HCT116 (cell line): ENCODE results near the gene ENPP3. TPM values are rescaled to one million over a fixed set of nuclear protein-coding genes. Genes with fewer than 3 reads are reported as not detected.

Source experiments
- ATAC-seq: fragments of 200-7000 bp; cut with Tn5 transposase; 2 replicates; pipeline ENCODE4 v1.9.1; 2020; ENCODE audit warnings: mild to moderate bottlenecking, moderate library complexity
- BruUV-seq: library from RNA; stranded (reverse); fragments of 400-500 nt; replicated peaks from 2 replicates; lab custom pipeline; 2021; lab: Mats Ljungman, UMichigan
- CTCF ChIA-PET: fragments of 300-600 bp; sonication (Branson Sonifier 250); formaldehyde crosslinking; loops from one replicate; lab custom pipeline; 2021; ENCODE audit warnings: antibody characterized with exemption; lab: Charles Lee
- POLR2A ChIA-PET: fragments of 300-600, 350-600 bp; sonication (Branson Sonifier 250); formaldehyde crosslinking; loops from one replicate; lab custom pipeline; 2021; ENCODE audit warnings: antibody characterized with exemption; lab: Charles Lee
- RAD21 ChIA-PET, 2 experiments: fragments of 300-600 bp; sonication (Branson Sonifier 250); formaldehyde crosslinking; loops; one replicate each; lab custom pipeline; 2023; ENCODE audit warnings: low total read pairs in 2 of 2; ENCODE audit not compliant: uncharacterized antibody in 2 of 2, unreplicated experiment in 2 of 2, low non-redundant PET in 1 of 2; lab: Charles Lee
- DNase-seq: peaks from one replicate; pipeline ENCODE4 v3.0.0-alpha.2; 2010; ENCODE audit warnings: low read depth, low spot score
- H2AFZ ChIP-seq: fragments of 200-600 bp; shearing (Covaris generic), sonication (generic); 2 replicates; pipeline ENCODE4 v1.6.1; 2017; ENCODE audit warnings: low read depth, mixed run types, mixed read lengths, antibody characterized with exemption, low read length; ENCODE audit not compliant: poor library complexity, severe bottlenecking
- H3K27ac ChIP-seq: 2 replicates; pipeline ENCODE4 v1.5.1; 2012; ENCODE audit warnings: low read depth, low read length
- H3K27me3 ChIP-seq: fragments of 200-600 bp; sonication (generic); 2 replicates; pipeline ENCODE4 v1.6.1; 2016; ENCODE audit warnings: mixed run types, low read length, mixed read lengths; ENCODE audit not compliant: insufficient read depth
- H3K36me3 ChIP-seq, 2 experiments: fragments of 200-500 bp in 1 of 2; fragments of 200-600 bp in 1 of 2; sonication (Bioruptor generic) in 1 of 2; sonication (generic) in 1 of 2; 2 replicates each; pipeline versions ENCODE4 v1.5.1 to v1.6.1; 2014 to 2016; ENCODE audit warnings: low read length in 2 of 2, inconsistent platforms in 1 of 2, mixed read lengths in 1 of 2, mixed run types in 1 of 2; ENCODE audit not compliant: insufficient read depth in 2 of 2, control insufficient read depth in 1 of 2
- H3K4me1 ChIP-seq, 2 experiments: fragments of 200-600 bp in 1 of 2; sonication (generic) in 1 of 2; 2 replicates each; pipeline versions ENCODE4 v1.5.1 to v1.6.1; 2012 to 2017; ENCODE audit warnings: low read length in 2 of 2, inconsistent platforms in 1 of 2, mild to moderate bottlenecking in 1 of 2, mixed read lengths in 1 of 2, mixed run types in 1 of 2, moderate library complexity in 1 of 2; ENCODE audit not compliant: insufficient read depth in 2 of 2, control insufficient read depth in 1 of 2
- H3K4me2 ChIP-seq: fragments of 200-600 bp; sonication (generic); 2 replicates; pipeline ENCODE4 v1.6.1; 2017; ENCODE audit warnings: mixed run types, low read length, mixed read lengths
- H3K4me3 ChIP-seq, 2 experiments: fragments of 200-600 bp in 1 of 2; sonication (generic) in 1 of 2; replicated peaks in 1 of 2; 2 replicates each; pipeline ENCODE4 v1.5.1; 2011 to 2016; ENCODE audit warnings: low read length in 2 of 2, control low read depth in 1 of 2, low read depth in 1 of 2, mild to moderate bottlenecking in 1 of 2, mixed read lengths in 1 of 2, mixed run types in 1 of 2
- H3K79me2 ChIP-seq: fragments of 200-600 bp; sonication (generic); 2 replicates; pipeline ENCODE4 v1.6.1; 2017; ENCODE audit warnings: mild to moderate bottlenecking, mixed run types, low read length, moderate library complexity, mixed read lengths; ENCODE audit not compliant: insufficient read depth
- H3K9ac ChIP-seq: fragments of 200-600 bp; sonication (generic); 2 replicates; pipeline ENCODE4 v1.6.1; 2016; ENCODE audit warnings: low read length, mixed read lengths
- H3K9me2 ChIP-seq: fragments of 200-600 bp; sonication (generic), shearing (Covaris generic); 2 replicates; pipeline ENCODE4 v1.6.1; 2017; ENCODE audit warnings: mixed run types, mild to moderate bottlenecking, moderate library complexity; ENCODE audit not compliant: insufficient read depth
- H3K9me3 ChIP-seq, 2 experiments: fragments of 200-500 bp in 1 of 2; fragments of 200-600 bp in 1 of 2; sonication (Bioruptor generic) in 1 of 2; sonication (generic) in 1 of 2; 2 replicates each; pipeline ENCODE4 v1.6.1; 2014 to 2017; ENCODE audit warnings: low read length in 2 of 2, mixed read lengths in 2 of 2, inconsistent platforms in 1 of 2, low read depth in 1 of 2, mild to moderate bottlenecking in 1 of 2, mixed run types in 1 of 2, moderate library complexity in 1 of 2; ENCODE audit not compliant: control insufficient read depth in 1 of 2, insufficient read depth in 1 of 2
- H4K20me1 ChIP-seq: fragments of 200-600 bp; sonication (generic), shearing (Covaris generic); 2 replicates; pipeline ENCODE4 v1.6.1; 2017; ENCODE audit warnings: mixed run types, mild to moderate bottlenecking, moderate library complexity; ENCODE audit not compliant: insufficient read depth
- CBX3 ChIP-seq: IDR thresholded peaks from 2 replicates; pipeline ENCODE4 v1.6.1; 2012; ENCODE audit warnings: low read depth
- EZH2phosphoT487 ChIP-seq: fragments of 200-600 bp; IDR thresholded peaks from 2 replicates; pipeline ENCODE4 v1.6.1; 2018; ENCODE audit warnings: antibody characterized with exemption, borderline replicate concordance
- TCF7L2 ChIP-seq: IDR thresholded peaks from 2 replicates; pipeline ENCODE4 v1.7.0; 2011; ENCODE audit warnings: borderline replicate concordance, inconsistent platforms; ENCODE audit not compliant: insufficient read depth, insufficient read length; ENCODE audit errors: extremely low read depth
- YY1 ChIP-seq: IDR thresholded peaks from 2 replicates; pipeline ENCODE4 v1.6.1; 2011; ENCODE audit warnings: low read length, low read depth, moderate library complexity, mild to moderate bottlenecking; ENCODE audit not compliant: insufficient replicate concordance; ENCODE audit errors: extremely low read depth
- intact Hi-C: fragments of 100-400 bp; cut with micrococcal nuclease; formaldehyde crosslinking; loops from 2 replicates; pipeline ENCODE4 v1.10.0; 2022
- total RNA-seq: library from RNA; stranded (reverse); gene quantifications from one replicate; pipeline ENCODE4 v1.2.1, GENCODE V29; 2021; ENCODE audit not compliant: unreplicated experiment
- TF ChIP-seq, protein P1 (sequence below): IDR thresholded peaks from 2 replicates; pipeline ENCODE4 v1.6.1; 2012
- TF ChIP-seq, protein P2 (sequence below): IDR thresholded peaks from 2 replicates; pipeline ENCODE4 v1.6.1; 2012; ENCODE audit warnings: low read depth

The ENPP3 gene
- total RNA-seq, 1 experiment from 2014 or later = 0.15 TPM

DNA sequence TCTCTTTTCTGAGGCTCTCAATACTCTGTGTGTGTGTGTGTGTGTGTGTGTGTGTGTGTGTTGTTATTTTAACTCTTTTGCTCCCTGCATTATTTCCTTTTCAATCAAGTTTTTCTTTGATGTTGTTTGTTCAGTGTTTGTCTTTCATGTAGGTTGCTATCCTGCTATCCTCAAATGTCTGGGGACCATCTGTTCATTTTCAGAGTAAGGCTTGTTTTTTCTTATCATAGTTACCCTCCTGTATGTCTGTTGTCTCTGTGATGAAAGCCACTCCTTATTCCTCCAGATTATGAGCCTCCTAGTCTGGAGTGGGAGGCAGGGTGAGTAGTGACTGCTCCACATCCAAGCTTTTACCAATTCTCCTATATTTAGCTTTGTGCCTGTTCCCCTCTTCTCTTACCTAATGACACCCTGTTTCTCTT, 9.2 kb downstream of the ENPP3 start:
- no peak overlapping the region for H2AFZ ChIP-seq
- no peaks in the 10 kb centered on the region for H3K27me3 ChIP-seq
- no peaks in the 10 kb centered on the region for H3K36me3 ChIP-seq
- no peaks in the 10 kb centered on the region for H3K9me2 ChIP-seq
- DNase-seq (no peak), ATAC-seq (no peak)
- intact Hi-C loops = no loop called here
- no TSS peak for BruUV-seq
- H3K9me3 ChIP-seq = no peaks in the 10 kb centered on the region
- POLR2A ChIA-PET = no interaction called here
- peaks cover 0 to 11% of the 10 kb centered on the region in 2 experiments; a peak in 2 of 4 replicates for H3K4me1 ChIP-seq
- H4K20me1 ChIP-seq = no peaks in the 10 kb centered on the region
- RAD21 ChIA-PET = no interaction called here
- H3K4me3 ChIP-seq = no peak overlapping the region
- CTCF ChIA-PET = no interaction called here
- no peak overlapping the region for H3K27ac ChIP-seq
- no peak overlapping the region for H3K4me2 ChIP-seq
- H3K79me2 ChIP-seq = no peaks in the 10 kb centered on the region
- no peak overlapping the region for H3K9ac ChIP-seq
- no peak for TF ChIP-seq EZH2phosphoT487
- TF ChIP-seq TCF7L2 = no peak
- TF ChIP-seq, protein P1, sequence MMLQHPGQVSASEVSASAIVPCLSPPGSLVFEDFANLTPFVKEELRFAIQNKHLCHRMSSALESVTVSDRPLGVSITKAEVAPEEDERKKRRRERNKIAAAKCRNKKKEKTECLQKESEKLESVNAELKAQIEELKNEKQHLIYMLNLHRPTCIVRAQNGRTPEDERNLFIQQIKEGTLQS = no peak
- TF ChIP-seq, protein P2, sequence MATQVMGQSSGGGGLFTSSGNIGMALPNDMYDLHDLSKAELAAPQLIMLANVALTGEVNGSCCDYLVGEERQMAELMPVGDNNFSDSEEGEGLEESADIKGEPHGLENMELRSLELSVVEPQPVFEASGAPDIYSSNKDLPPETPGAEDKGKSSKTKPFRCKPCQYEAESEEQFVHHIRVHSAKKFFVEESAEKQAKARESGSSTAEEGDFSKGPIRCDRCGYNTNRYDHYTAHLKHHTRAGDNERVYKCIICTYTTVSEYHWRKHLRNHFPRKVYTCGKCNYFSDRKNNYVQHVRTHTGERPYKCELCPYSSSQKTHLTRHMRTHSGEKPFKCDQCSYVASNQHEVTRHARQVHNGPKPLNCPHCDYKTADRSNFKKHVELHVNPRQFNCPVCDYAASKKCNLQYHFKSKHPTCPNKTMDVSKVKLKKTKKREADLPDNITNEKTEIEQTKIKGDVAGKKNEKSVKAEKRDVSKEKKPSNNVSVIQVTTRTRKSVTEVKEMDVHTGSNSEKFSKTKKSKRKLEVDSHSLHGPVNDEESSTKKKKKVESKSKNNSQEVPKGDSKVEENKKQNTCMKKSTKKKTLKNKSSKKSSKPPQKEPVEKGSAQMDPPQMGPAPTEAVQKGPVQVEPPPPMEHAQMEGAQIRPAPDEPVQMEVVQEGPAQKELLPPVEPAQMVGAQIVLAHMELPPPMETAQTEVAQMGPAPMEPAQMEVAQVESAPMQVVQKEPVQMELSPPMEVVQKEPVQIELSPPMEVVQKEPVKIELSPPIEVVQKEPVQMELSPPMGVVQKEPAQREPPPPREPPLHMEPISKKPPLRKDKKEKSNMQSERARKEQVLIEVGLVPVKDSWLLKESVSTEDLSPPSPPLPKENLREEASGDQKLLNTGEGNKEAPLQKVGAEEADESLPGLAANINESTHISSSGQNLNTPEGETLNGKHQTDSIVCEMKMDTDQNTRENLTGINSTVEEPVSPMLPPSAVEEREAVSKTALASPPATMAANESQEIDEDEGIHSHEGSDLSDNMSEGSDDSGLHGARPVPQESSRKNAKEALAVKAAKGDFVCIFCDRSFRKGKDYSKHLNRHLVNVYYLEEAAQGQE = no peak
- no peak for TF ChIP-seq CBX3
- TF ChIP-seq YY1 = no peak
